GM12872 (cell line): ENCODE results near the gene TIMM17A.

Experiments used
- TF ChIP-seq, protein P1 (sequence below): IDR thresholded peaks from 3 replicates; pipeline ENCODE4 v1.5.1; 2011; ENCODE audit warnings: low read depth, mild to moderate bottlenecking, low read length, moderate library complexity; ENCODE audit not compliant: insufficient read depth

Gene TIMM17A

DNA sequence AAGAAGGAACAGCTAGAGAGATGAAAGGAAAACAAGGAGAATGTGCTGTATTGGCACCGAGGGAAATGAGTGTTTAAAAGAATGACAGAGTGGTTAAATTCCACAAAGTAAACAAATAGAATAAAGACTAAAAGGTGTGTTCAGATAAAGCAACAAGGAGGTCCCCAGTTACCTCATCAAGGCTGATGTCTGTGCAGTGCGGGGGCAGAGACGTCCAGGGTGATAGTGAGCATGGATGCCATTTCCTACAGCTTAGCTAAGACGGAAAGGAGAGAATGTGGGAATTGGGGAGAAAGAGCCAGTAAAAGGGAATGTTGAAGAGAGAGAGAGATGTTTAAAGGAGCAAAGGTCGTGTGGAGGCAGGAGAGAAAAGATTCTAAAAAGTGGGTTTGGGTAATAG is 24.5 kb upstream of the TIMM17A start:
- TF ChIP-seq, protein P1, sequence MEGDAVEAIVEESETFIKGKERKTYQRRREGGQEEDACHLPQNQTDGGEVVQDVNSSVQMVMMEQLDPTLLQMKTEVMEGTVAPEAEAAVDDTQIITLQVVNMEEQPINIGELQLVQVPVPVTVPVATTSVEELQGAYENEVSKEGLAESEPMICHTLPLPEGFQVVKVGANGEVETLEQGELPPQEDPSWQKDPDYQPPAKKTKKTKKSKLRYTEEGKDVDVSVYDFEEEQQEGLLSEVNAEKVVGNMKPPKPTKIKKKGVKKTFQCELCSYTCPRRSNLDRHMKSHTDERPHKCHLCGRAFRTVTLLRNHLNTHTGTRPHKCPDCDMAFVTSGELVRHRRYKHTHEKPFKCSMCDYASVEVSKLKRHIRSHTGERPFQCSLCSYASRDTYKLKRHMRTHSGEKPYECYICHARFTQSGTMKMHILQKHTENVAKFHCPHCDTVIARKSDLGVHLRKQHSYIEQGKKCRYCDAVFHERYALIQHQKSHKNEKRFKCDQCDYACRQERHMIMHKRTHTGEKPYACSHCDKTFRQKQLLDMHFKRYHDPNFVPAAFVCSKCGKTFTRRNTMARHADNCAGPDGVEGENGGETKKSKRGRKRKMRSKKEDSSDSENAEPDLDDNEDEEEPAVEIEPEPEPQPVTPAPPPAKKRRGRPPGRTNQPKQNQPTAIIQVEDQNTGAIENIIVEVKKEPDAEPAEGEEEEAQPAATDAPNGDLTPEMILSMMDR = no peak

DNA sequence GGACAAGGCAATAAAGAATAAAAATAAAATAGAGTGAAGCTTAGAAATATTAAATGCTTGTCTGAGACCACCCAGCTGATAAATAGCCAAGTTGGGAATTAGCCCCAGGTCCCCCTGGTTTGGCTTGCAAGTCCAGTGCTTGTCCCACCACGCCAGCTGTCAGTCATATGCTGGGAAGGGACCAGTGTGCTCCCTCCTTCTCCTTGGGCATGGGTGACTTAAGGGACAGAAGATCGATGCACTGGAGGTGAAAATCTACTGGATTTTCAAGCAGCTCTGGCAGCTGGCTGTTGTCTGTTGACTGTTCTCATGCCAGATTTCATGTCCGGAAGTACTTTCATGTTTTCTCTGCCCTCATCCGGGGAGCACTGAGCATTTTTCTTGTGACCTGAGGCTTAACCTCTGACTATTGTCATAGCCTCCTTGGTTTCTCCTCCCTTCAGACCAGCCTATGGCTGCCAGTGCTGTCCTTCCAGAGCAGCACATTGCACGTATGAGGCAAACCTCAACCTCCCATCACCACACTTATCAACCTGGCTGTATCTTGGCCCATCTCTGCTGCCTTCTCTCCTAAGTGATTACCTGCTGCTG is 21.4 kb upstream of the TIMM17A start:
- TF ChIP-seq, protein P1 = no peak

DNA sequence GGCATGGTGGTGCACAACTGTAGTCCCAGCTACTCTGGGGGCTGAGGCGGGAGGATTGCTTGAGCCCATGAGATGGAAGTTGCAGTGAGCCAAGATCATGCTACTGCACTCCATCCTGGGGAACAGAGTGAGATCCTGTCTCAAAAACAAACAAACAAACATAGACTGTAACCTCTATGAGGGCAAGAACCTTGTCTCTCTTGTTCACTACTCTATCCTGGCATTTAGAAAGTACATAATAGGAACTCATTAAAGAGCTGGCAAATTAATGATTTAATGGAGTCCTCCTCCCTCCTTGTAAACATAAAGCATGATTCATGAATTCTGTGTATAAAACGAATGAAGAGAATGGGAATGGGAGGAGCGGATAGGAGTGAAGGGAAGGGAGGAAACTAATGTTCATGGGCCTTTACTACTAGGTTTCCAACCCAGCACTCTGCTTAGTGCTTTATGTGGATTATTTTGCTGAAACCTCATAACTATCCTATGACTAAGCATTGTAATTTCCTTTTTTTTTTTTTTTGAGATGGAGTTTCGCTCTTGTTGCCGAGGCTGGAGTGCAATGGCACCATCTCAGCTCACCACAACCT is 17.6 kb upstream of the TIMM17A start:
- TF ChIP-seq, protein P1 = no peak

DNA sequence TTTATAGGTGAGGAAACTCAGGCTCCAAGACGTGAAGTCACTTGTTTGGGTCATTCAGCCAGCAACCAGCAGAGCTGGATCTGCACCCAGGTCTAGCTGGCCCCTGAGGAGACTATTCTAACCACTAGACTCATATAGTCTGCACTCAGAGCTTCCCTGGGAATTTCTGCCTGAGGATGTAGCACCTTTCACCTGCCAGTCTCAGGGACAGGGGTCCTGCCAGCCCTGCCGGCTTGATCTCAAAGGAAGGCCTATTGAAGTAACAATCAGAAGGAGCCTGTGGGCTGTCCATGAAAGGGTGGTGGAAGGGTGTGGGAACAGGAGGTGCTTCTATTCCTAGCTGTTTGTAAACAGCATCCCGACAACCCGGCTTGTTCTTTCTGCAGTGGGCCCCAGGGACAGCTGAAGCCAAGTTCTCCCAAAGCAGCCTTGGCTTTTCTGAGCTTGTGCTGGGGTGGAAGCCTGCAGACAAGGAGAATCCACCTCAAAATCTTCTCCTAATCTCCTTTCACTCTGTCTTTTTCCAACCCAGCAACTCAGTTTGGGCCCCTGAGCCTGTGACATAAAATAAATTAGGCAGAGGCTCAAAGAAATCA is 16.8 kb upstream of the TIMM17A start:
- TF ChIP-seq, protein P1 = no peak

DNA sequence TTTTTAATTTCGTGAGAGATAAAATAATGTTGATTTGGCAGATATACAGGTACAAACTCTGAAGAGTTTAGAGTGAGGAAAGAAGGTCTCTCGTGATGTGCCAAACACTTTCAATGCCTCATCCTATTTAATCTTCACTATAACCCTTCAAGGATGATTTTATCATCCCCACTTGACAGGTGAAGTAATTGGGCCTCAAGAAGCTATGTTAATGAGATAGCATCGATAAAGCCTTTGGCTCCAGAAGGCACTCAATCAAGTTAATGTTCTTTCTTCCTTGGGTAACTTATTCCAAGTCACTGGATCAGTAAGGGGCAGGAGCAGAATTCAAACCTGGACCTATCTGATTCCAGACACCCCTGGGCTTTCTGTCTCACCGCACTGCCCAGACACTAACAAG is 16.2 kb upstream of the TIMM17A start:
- TF ChIP-seq, protein P1 = no peak

DNA sequence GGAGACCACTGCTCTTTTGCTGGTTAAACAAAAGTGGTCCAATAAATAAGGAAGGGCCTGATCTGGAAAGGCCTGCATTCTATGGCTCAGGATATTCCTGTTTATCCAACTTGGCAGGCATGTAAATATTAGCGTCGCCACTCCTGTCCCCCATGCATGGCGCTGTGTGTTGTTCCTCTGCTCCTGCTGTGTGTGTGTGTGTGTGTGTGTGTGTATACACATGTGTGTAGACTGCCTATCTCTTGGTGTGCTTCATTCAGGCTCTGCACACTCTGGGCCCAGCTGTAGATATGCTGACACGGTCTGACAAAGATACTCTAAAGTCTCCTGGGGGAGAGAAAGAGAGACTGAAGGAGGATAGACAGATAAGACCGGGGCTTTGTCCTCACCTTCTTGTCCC is 15.7 kb upstream of the TIMM17A start:
- TF ChIP-seq, protein P1 = no peak

DNA sequence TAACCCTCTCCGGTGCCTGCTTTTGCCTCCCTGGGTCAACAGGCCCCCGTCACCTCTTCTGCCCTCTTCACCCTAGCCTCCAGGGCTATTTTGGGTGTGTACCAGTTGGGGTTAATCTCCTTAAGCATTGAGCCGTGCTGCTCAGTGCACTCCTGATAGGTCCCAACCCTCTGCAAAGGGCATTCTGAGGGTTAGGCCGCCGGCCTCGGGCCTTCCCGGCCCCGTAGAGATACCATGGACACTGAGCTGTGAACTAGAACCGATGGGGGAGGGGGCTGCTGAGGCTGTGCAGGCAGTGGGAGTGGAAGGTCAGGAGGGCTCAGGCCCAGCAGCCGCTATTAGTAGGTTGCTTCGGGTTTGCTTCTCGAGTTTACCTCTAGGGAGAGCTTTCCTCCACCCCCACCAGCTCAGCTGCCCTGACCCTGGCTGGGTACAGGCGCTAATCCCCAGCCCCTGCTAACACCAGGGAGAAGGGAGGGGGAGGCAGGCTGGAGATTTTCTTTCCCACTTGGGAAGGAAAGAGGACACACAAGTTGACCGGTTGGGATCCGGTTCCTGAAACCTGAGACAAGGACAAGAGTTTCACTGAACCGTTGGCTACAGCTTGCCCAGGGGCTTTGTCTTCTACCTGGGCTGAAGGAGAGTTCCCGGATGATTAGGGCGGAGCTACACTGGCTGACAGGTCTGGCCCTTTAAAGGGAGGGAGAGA is 13.7 kb upstream of the TIMM17A start:
- TF ChIP-seq, protein P1 = no peak
